GM12873 (cell line): Measurements from ENCODE around the gene SLC22A4.

ENCODE experiments used
- TF ChIP-seq, protein P1 (sequence below): IDR thresholded peaks from 2 replicates; pipeline ENCODE4 v1.5.1; 2012; ENCODE audit warnings: low read depth, mild to moderate bottlenecking, moderate library complexity, low read length, control low read depth; ENCODE audit not compliant: insufficient read depth; ENCODE audit errors: missing control alignments

The SLC22A4 gene

GRCh38 chr5:132372127-132372526, 77.9 kb downstream of the SLC22A4 start:
- TF ChIP-seq, protein P1, sequence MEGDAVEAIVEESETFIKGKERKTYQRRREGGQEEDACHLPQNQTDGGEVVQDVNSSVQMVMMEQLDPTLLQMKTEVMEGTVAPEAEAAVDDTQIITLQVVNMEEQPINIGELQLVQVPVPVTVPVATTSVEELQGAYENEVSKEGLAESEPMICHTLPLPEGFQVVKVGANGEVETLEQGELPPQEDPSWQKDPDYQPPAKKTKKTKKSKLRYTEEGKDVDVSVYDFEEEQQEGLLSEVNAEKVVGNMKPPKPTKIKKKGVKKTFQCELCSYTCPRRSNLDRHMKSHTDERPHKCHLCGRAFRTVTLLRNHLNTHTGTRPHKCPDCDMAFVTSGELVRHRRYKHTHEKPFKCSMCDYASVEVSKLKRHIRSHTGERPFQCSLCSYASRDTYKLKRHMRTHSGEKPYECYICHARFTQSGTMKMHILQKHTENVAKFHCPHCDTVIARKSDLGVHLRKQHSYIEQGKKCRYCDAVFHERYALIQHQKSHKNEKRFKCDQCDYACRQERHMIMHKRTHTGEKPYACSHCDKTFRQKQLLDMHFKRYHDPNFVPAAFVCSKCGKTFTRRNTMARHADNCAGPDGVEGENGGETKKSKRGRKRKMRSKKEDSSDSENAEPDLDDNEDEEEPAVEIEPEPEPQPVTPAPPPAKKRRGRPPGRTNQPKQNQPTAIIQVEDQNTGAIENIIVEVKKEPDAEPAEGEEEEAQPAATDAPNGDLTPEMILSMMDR: no peak

DNA sequence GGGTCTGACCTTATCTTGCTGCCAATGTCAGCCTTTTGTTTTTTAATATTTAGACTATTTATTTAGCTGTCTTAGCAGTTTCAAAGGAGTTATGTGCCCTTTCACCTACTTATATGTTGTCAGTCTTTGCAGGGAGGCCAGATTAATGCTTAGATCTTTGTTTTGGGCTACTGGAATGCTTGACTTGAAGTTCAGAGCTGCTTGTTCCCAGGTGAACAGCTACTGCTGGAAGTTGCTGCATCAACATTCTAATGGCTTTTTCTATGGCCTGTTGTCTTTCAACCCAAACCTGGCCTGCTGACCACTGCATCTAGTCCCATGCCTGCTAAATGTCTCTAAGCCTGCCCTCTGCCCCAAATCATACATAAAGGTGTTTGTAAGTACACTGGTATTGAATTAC, 78.3 kb downstream of the SLC22A4 start:
- TF ChIP-seq, protein P1: no peak

DNA sequence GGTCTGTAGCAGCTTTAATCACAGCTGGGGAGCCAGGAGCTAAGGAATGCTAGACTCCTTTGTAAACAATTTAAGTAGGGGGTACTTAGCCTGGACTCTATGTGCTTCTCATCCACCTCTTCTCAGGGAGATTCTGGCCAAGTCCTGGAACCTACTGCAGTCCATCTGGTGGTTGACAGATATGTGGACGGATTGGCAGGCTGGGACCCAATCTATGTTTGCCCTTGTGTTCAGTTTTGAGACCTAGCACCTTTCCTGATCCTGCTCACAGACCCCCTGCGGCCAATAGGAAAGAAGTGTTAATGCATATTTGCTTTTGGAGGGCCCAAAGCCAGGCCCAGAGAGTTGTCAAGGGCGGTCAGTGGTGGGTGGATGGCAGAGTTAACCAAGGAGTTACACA, 81.8 kb downstream of the SLC22A4 start:
- TF ChIP-seq, protein P1: no peak

DNA sequence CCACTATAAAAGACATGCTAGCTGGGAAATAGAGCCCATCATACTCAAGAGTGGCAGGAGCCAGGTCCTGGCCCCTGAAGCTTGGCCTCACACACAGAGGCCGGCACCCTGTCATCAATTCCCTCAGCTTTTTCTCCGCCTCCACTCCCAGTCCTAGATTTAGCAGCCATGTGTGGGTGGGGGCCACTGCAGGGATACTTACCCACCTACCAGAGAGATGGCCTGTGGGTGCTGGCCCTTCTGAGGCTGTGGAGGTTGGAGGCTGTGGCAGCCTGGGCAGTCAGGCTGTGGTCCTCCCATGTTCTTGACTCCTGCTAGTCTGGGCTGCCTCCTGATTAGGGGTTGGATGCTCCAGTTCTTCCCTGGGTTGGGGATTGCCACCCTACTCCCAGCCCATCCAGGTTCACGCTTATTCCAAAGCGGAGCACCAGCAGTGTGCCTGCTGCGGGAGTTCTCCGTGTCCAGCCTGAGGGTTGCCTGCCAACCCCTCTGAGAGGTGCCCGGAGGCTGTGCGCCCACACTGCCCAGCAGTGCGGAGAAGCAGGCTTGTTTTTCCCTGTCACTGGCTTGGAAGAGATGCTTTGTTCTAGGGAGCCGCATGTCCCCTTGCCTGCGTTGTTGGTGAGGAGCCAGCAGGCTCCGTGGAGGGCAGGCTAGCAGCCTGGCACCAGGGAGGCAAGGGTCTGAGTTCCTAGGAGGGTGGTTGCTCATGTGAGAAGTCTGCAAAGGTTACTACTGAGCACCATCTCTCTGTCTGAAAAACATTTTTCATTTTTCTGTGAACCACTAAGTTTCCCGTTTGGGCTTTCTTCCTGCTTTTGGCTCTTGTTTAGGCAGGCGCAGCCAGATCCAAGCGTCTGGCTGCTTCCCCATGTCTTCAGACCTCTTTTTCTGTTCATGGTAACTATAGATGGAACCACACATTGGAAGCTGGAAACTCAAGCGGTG, 82.8 kb downstream of the SLC22A4 start:
- TF ChIP-seq, protein P1: no peak

- TF ChIP-seq, protein P1: no peak
These were observed 83.5 kb downstream of the SLC22A4 start for GRCh38 chr5:132377738-132378137.

DNA sequence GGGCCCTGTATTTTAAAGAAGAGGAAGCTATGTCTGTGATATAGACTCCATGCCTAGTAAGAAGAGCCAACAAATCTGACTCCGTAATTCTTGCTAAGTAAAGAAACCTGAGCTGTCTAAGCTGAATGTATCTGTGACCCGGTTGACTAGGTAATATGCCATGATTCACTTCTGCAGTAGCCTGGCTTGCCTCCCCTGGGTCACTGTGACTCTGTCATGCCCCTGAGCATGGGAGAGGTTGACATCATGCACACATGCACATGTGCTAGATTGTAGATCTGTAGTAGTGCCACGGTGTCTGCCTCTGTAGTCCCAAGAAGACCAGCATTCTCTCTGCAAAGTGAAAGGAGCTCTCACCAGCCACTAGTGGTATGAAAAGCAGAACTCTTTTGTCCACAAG, 84.4 kb downstream of the SLC22A4 start:
- TF ChIP-seq, protein P1: no peak

DNA sequence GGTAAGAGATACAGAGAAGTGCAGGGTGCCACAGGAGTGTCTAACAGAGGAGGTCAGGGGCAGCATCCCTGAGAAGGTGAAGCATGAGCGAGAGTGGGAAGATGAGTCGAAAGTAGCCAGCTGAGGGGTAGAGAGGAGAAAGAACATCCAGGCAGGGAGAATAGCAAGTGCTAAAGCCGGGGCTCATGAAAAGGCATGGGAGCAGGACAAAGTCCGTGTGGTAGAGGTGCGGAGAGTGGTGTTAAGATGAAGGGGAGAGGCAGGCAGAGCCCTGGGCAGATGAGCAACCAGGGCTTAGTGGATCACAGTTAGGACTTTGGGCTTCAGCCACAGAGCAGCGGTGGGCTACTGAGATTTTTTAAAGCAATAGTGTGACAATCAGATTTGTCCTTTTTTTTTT, 85.9 kb downstream of the SLC22A4 start:
- TF ChIP-seq, protein P1: no peak
